ENCODE results near the gene CNPY2.

CNPY2 gene

DNA sequence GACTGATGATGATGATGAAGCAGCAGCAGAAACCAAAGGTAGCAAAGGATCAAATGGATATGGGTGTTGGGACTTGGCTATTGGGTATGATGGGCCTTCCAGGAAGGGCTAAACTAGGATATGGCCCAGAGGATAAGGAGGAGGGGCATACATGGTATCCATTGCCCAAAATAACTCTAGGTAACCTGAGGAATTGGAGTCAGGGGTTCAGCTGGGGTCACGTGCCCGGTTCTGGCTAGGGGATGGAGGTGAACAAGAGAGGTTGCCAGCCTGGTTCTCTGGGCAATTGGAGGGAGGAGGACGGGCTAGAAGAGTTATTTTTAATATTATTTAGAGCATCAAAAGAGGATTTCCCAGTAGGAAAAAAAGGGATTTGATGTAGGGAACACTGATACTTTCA lies 54.9 kb downstream of the CNPY2 start:
- in situ Hi-C loops (cut with HindIII; ENCODE audit: low pct_ligation_motif_present, low sequenced_read_pairs), result no loop called here
- Histone ChIP-seq H3K27me3 (replicated peaks) (no peaks in the 10 kb centered on the region), H3K36me3 (replicated peaks) (peaks cover 10% of the 10 kb centered on the region)

DNA sequence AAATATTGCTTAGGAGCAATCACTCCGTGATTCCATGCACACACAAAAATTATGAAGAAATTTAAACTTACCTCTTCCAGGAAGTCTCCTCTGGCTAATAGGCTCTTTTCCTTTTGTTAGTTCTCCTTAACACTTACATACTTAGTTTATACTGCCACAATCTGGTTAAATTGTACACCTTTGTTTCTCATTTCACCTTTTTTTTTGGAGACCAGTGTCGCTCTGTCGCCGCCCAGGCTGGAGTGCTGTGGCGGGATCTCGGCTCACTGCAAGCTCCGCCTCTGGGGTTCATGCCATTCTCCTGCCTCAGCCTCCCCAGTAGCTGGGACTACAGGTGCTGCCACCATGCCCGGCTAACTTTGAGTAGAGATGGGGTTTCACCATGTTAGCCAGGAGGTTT lies 55.4 kb downstream of the CNPY2 start:
- TF ChIP-seq, protein P1, sequence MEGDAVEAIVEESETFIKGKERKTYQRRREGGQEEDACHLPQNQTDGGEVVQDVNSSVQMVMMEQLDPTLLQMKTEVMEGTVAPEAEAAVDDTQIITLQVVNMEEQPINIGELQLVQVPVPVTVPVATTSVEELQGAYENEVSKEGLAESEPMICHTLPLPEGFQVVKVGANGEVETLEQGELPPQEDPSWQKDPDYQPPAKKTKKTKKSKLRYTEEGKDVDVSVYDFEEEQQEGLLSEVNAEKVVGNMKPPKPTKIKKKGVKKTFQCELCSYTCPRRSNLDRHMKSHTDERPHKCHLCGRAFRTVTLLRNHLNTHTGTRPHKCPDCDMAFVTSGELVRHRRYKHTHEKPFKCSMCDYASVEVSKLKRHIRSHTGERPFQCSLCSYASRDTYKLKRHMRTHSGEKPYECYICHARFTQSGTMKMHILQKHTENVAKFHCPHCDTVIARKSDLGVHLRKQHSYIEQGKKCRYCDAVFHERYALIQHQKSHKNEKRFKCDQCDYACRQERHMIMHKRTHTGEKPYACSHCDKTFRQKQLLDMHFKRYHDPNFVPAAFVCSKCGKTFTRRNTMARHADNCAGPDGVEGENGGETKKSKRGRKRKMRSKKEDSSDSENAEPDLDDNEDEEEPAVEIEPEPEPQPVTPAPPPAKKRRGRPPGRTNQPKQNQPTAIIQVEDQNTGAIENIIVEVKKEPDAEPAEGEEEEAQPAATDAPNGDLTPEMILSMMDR (IDR thresholded peaks at IDR 0.05; ENCODE audit: low read depth, low read length, missing control alignments), result no peak
- in situ Hi-C loops (cut with HindIII; ENCODE audit: low pct_ligation_motif_present, low sequenced_read_pairs), result no loop called here
- peaks cover 14% of the 10 kb centered on the region for H3K36me3 ChIP-seq (replicated peaks)

More for the DNA sequence above, 54.9 kb downstream of the CNPY2 start:
- TF ChIP-seq, protein P1 (IDR thresholded peaks at IDR 0.05; ENCODE audit: low read depth, low read length, missing control alignments), result no peak
- no peak overlapping the region for H3K27ac ChIP-seq
- no peak overlapping the region for H3K4me3 ChIP-seq (ENCODE audit: low read depth, low read length)
- DNase-seq, result no peak

More for the DNA sequence above, 55.4 kb downstream of the CNPY2 start:
- Histone ChIP-seq H3K4me3 (ENCODE audit: low read depth, low read length) (no peak overlapping the region), H3K27me3 (replicated peaks) (no peaks in the 10 kb centered on the region), H3K27ac (no peak overlapping the region)
- DNase-seq, result no peak

Measured in brain microvascular endothelial cell (primary cell).